ENCODE results near the gene HOXA7.
A peak's percentile ranks its signal among the peaks of the same experiment; 100 is the strongest.

The HOXA7 gene

GRCh38 chr7:27141137-27141922, 15.1 kb downstream of the HOXA7 start:
- no peak overlapping the region for H3K4me2 ChIP-seq
- peaks cover 49 to 80% (median 64%) of the 10 kb centered on the region in 11 experiments for H3K27me3 ChIP-seq
- no peak overlapping the region for H3K9ac ChIP-seq
- H4K20me1 ChIP-seq = no peaks in the 10 kb centered on the region
- H3K4me1 ChIP-seq = peaks cover 8 to 16% (median 15%) of the 10 kb centered on the region in 10 experiments; a peak in 19 of 20 replicates
- peaks cover 49 to 64% (median 55%) of the 10 kb centered on the region in 11 experiments for H3K9me3 ChIP-seq (replicated peaks in 1 of 11)
- peaks cover 0 to 16% (median 0%) of the 10 kb centered on the region in 11 experiments; a peak in 3 of 22 replicates for H3K36me3 ChIP-seq
- H3K27ac ChIP-seq = no peak overlapping the region
- no peak overlapping the region for H3K4me3 ChIP-seq
- no peak for TF ChIP-seq Cebpa-rat (IDR thresholded peaks at IDR 0.05)

GRCh38 chr7:27140126-27140857, 16.2 kb downstream of the HOXA7 start:
- Histone ChIP-seq H3K9me3 (replicated peaks in 1 of 11) (peaks cover 38 to 61% (median 44%) of the 10 kb centered on the region in 11 experiments), H3K27ac (no peak overlapping the region), H3K4me1 (peaks cover 16 to 27% (median 24%) of the 10 kb centered on the region in 10 experiments), H4K20me1 (no peaks in the 10 kb centered on the region), H3K4me2 (no peak overlapping the region), H3K36me3 (peaks cover 0 to 9% (median 0%) of the 10 kb centered on the region in 11 experiments; a peak in 3 of 22 replicates), H3K4me3 (no peak overlapping the region), H3K9ac (no peak overlapping the region), H3K27me3 (peaks cover 39 to 76% (median 58%) of the 10 kb centered on the region in 11 experiments)
- TF ChIP-seq Cebpa-rat (IDR thresholded peaks at IDR 0.05) = no peak

- no peak overlapping the region for H3K27ac ChIP-seq
- H3K9me3 ChIP-seq (replicated peaks in 1 of 11) = peaks cover 31 to 55% (median 37%) of the 10 kb centered on the region in 11 experiments
- H3K9ac ChIP-seq = no peak overlapping the region
- no peak overlapping the region for H3K4me2 ChIP-seq
- TF ChIP-seq Cebpa-rat (IDR thresholded peaks at IDR 0.05) = no peak
- peaks cover 0 to 7% (median 0%) of the 10 kb centered on the region in 11 experiments; a peak in 2 of 22 replicates for H3K36me3 ChIP-seq
- peaks cover 31 to 68% (median 50%) of the 10 kb centered on the region in 11 experiments for H3K27me3 ChIP-seq
- no peaks in the 10 kb centered on the region for H4K20me1 ChIP-seq
- no peak overlapping the region for H3K4me3 ChIP-seq
- H3K4me1 ChIP-seq = peaks cover 23 to 34% (median 31%) of the 10 kb centered on the region in 10 experiments
Measured at GRCh38 chr7:27139334-27140125, 16.9 kb downstream of the HOXA7 start.

GRCh38 chr7:27138985-27139333, 17.5 kb downstream of the HOXA7 start:
- Histone ChIP-seq H3K4me3 (no peak overlapping the region), H3K27me3 (peaks cover 26 to 63% (median 44%) of the 10 kb centered on the region in 11 experiments), H3K36me3 (peaks cover 0 to 4% (median 0%) of the 10 kb centered on the region in 11 experiments; a peak in 1 of 22 replicates), H3K27ac (no peak overlapping the region), H3K9ac (no peak overlapping the region), H4K20me1 (no peaks in the 10 kb centered on the region), H3K4me1 (peaks cover 23 to 40% (median 32%) of the 10 kb centered on the region in 10 experiments), H3K9me3 (replicated peaks in 1 of 11) (peaks cover 25 to 50% (median 31%) of the 10 kb centered on the region in 11 experiments), H3K4me2 (no peak overlapping the region)
- no peak for TF ChIP-seq Cebpa-rat (IDR thresholded peaks at IDR 0.05)

GRCh38 chr7:27138472-27138871, 18.0 kb downstream of the HOXA7 start:
- TF ChIP-seq Cebpa-rat (IDR thresholded peaks at IDR 0.05) = no peak
- Histone ChIP-seq H3K9me3 (replicated peaks in 1 of 11) (peaks cover 20 to 48% (median 31%) of the 10 kb centered on the region in 11 experiments), H3K9ac (no peak overlapping the region), H4K20me1 (no peaks in the 10 kb centered on the region), H3K27ac (no peak overlapping the region), H3K27me3 (peaks cover 21 to 58% (median 39%) of the 10 kb centered on the region in 11 experiments), H3K4me3 (no peak overlapping the region), H3K4me1 (peaks cover 23 to 40% (median 32%) of the 10 kb centered on the region in 10 experiments), H3K4me2 (no peak overlapping the region), H3K36me3 (no peaks in the 10 kb centered on the region)

GRCh38 chr7:27137640-27138315, 18.7 kb downstream of the HOXA7 start:
- Histone ChIP-seq H3K4me2 (peak overlapping the region; percentile 33 to 86 (median 52); a peak in 19 of 22 replicates), H3K9me3 (replicated peaks in 1 of 11) (peaks cover 13 to 41% (median 27%) of the 10 kb centered on the region in 11 experiments), H3K4me1 (peaks cover 23 to 40% (median 32%) of the 10 kb centered on the region in 10 experiments), H3K36me3 (no peaks in the 10 kb centered on the region), H3K4me3 (no peak overlapping the region), H3K27me3 (peaks cover 14 to 51% (median 32%) of the 10 kb centered on the region in 11 experiments), H4K20me1 (no peaks in the 10 kb centered on the region), H3K27ac (no peak overlapping the region), H3K9ac (no peak overlapping the region)
- TF ChIP-seq Cebpa-rat (IDR thresholded peaks at IDR 0.05) = no peak

GRCh38 chr7:27134392-27134791, 22.1 kb downstream of the HOXA7 start:
- Histone ChIP-seq H3K9me3 (replicated peaks in 1 of 11) (peaks cover 20 to 44% (median 36%) of the 10 kb centered on the region in 11 experiments), H3K4me1 (peaks cover 23 to 40% (median 32%) of the 10 kb centered on the region in 10 experiments), H3K9ac (no peak overlapping the region), H3K4me3 (no peak overlapping the region), H3K27ac (no peak overlapping the region), H3K4me2 (peak overlapping the region; percentile 15 to 86 (median 45); a peak in 16 of 22 replicates), H3K27me3 (peaks cover 0 to 26% (median 15%) of the 10 kb centered on the region in 11 experiments; a peak in 16 of 22 replicates), H4K20me1 (no peaks in the 10 kb centered on the region), H3K36me3 (no peaks in the 10 kb centered on the region; a peak in 1 of 22 replicates)
- no peak for TF ChIP-seq Cebpa-rat (IDR thresholded peaks at IDR 0.05)
